Measurements from ENCODE around the gene IMPG1.

IMPG1 gene

GRCh38 chr6:76000629-76001028 is 71.8 kb downstream of the IMPG1 start:
- H3K27ac ChIP-seq (ENCODE audit: low read length, poor library complexity, severe bottlenecking), result no peak overlapping the region
- no peak overlapping the region for H4K8ac ChIP-seq (ENCODE audit: low read length)
- no peak overlapping the region for H3K18ac ChIP-seq (ENCODE audit: low read depth in 1 of 2, low read length in 2 of 2)
- no peaks in the 10 kb centered on the region for H3K4me1 ChIP-seq (ENCODE audit: control insufficient read depth, insufficient read depth, low read depth, low read length)
- no peak overlapping the region for H3K4me3 ChIP-seq (ENCODE audit: insufficient read depth in 1 of 2, low read depth in 1 of 2, low read length in 2 of 2)
- H2BK12ac ChIP-seq (ENCODE audit: low read length in 2 of 2), result no peak overlapping the region
- H2BK5ac ChIP-seq (ENCODE audit: low read depth, low read length, poor library complexity, severe bottlenecking), result no peak overlapping the region
- no peaks in the 10 kb centered on the region for H3K79me1 ChIP-seq (replicated peaks; ENCODE audit: low read length, poor library complexity, severe bottlenecking)
- DNase-seq, result no peak
- 92% methylated on average over 4 of the region's 5 CpGs for WGBS
- no peak overlapping the region for H2BK15ac ChIP-seq (ENCODE audit: low read depth, poor library complexity, severe bottlenecking)
- H2AFZ ChIP-seq (ENCODE audit: low read depth, low read length), result no peak overlapping the region
- no peaks in the 10 kb centered on the region for H3K9me3 ChIP-seq (ENCODE audit: control insufficient read depth, low read length)
- H3K36me3 ChIP-seq (ENCODE audit: control insufficient read depth in 1 of 2, insufficient read depth in 2 of 2, low read depth in 1 of 2, low read length in 2 of 2), result no peaks in the 10 kb centered on the region
- H3K27me3 ChIP-seq (ENCODE audit: control insufficient read depth in 1 of 2, insufficient read depth in 1 of 2, low read length in 2 of 2), result no peaks in the 10 kb centered on the region
- no peak overlapping the region for H2AK5ac ChIP-seq (ENCODE audit: low read length, severe bottlenecking)
- H3K4me2 ChIP-seq (ENCODE audit: low read length, poor library complexity, severe bottlenecking), result no peak overlapping the region
- H4K91ac ChIP-seq (ENCODE audit: low read length), result no peak overlapping the region
- H3K9ac ChIP-seq (ENCODE audit: low read length), result no peak overlapping the region
- no peak overlapping the region for H3K23ac ChIP-seq (ENCODE audit: low read length in 2 of 2)
- H2BK120ac ChIP-seq (ENCODE audit: low read depth, low read length), result no peak overlapping the region
- H3K14ac ChIP-seq (ENCODE audit: low read length in 2 of 2), result no peak overlapping the region
- H3K4ac ChIP-seq (ENCODE audit: low read depth in 1 of 2, low read length in 2 of 2), result no peak overlapping the region

- Histone ChIP-seq H3K4me2 (ENCODE audit: low read length, poor library complexity, severe bottlenecking) (no peak overlapping the region), H2BK15ac (ENCODE audit: low read depth, poor library complexity, severe bottlenecking) (no peak overlapping the region), H3K4me3 (ENCODE audit: insufficient read depth in 1 of 2, low read depth in 1 of 2, low read length in 2 of 2) (no peak overlapping the region), H3K9me3 (ENCODE audit: control insufficient read depth, low read length) (no peaks in the 10 kb centered on the region), H3K36me3 (ENCODE audit: control insufficient read depth in 1 of 2, insufficient read depth in 2 of 2, low read depth in 1 of 2, low read length in 2 of 2) (no peaks in the 10 kb centered on the region), H2AFZ (ENCODE audit: low read depth, low read length) (no peak overlapping the region), H3K4me1 (ENCODE audit: control insufficient read depth, insufficient read depth, low read depth, low read length) (no peaks in the 10 kb centered on the region), H4K91ac (ENCODE audit: low read length) (no peak overlapping the region), H3K27me3 (ENCODE audit: control insufficient read depth in 1 of 2, insufficient read depth in 1 of 2, low read length in 2 of 2) (peaks cover 0 to 4% of the 10 kb centered on the region in 2 experiments), H3K79me1 (replicated peaks; ENCODE audit: low read length, poor library complexity, severe bottlenecking) (no peaks in the 10 kb centered on the region), H3K18ac (ENCODE audit: low read depth in 1 of 2, low read length in 2 of 2) (no peak overlapping the region), H2BK120ac (ENCODE audit: low read depth, low read length) (no peak overlapping the region), H3K14ac (ENCODE audit: low read length in 2 of 2) (no peak overlapping the region), H2BK12ac (ENCODE audit: low read length in 2 of 2) (no peak overlapping the region), H3K27ac (ENCODE audit: low read length, poor library complexity, severe bottlenecking) (no peak overlapping the region), H3K9ac (ENCODE audit: low read length) (no peak overlapping the region), H3K4ac (ENCODE audit: low read depth in 1 of 2, low read length in 2 of 2) (no peak overlapping the region), H4K8ac (ENCODE audit: low read length) (no peak overlapping the region), H2AK5ac (ENCODE audit: low read length, severe bottlenecking) (no peak overlapping the region), H2BK5ac (ENCODE audit: low read depth, low read length, poor library complexity, severe bottlenecking) (no peak overlapping the region), H3K23ac (ENCODE audit: low read length in 2 of 2) (no peak overlapping the region)
- no peak for DNase-seq
- WGBS, result 68% methylated on average over 2 of the region's 3 CpGs
These were observed 74.8 kb downstream of the IMPG1 start for GRCh38 chr6:75997696-75998095.

- Histone ChIP-seq H3K36me3 (ENCODE audit: control insufficient read depth in 1 of 2, insufficient read depth in 2 of 2, low read depth in 1 of 2, low read length in 2 of 2) (no peaks in the 10 kb centered on the region), H2BK15ac (ENCODE audit: low read depth, poor library complexity, severe bottlenecking) (no peak overlapping the region), H3K4ac (ENCODE audit: low read depth in 1 of 2, low read length in 2 of 2) (no peak overlapping the region), H4K8ac (ENCODE audit: low read length) (no peak overlapping the region), H3K9ac (ENCODE audit: low read length) (no peak overlapping the region), H2BK12ac (ENCODE audit: low read length in 2 of 2) (no peak overlapping the region), H3K79me1 (replicated peaks; ENCODE audit: low read length, poor library complexity, severe bottlenecking) (no peaks in the 10 kb centered on the region), H3K27me3 (ENCODE audit: control insufficient read depth in 1 of 2, insufficient read depth in 1 of 2, low read length in 2 of 2) (peaks cover 0 to 4% of the 10 kb centered on the region in 2 experiments), H3K9me3 (ENCODE audit: control insufficient read depth, low read length) (no peaks in the 10 kb centered on the region), H3K4me1 (ENCODE audit: control insufficient read depth, insufficient read depth, low read depth, low read length) (no peaks in the 10 kb centered on the region), H2AK5ac (ENCODE audit: low read length, severe bottlenecking) (no peak overlapping the region), H3K18ac (ENCODE audit: low read depth in 1 of 2, low read length in 2 of 2) (no peak overlapping the region), H3K27ac (ENCODE audit: low read length, poor library complexity, severe bottlenecking) (no peak overlapping the region), H2BK5ac (ENCODE audit: low read depth, low read length, poor library complexity, severe bottlenecking) (no peak overlapping the region), H4K91ac (ENCODE audit: low read length) (peak overlapping the region; percentile 39), H2BK120ac (ENCODE audit: low read depth, low read length) (no peak overlapping the region), H3K23ac (ENCODE audit: low read length in 2 of 2) (no peak overlapping the region), H3K4me3 (ENCODE audit: insufficient read depth in 1 of 2, low read depth in 1 of 2, low read length in 2 of 2) (no peak overlapping the region), H3K14ac (ENCODE audit: low read length in 2 of 2) (no peak overlapping the region), H3K4me2 (ENCODE audit: low read length, poor library complexity, severe bottlenecking) (no peak overlapping the region), H2AFZ (ENCODE audit: low read depth, low read length) (no peak overlapping the region)
- DNase-seq, result no peak
- 48% methylated on average over 6 of the region's 6 CpGs for WGBS
These were observed 79.0 kb downstream of the IMPG1 start for GRCh38 chr6:75993236-75994162.

GRCh38 chr6:75991941-75992340 is 80.5 kb downstream of the IMPG1 start:
- Histone ChIP-seq H3K4ac (ENCODE audit: low read depth in 1 of 2, low read length in 2 of 2) (no peak overlapping the region), H3K18ac (ENCODE audit: low read depth in 1 of 2, low read length in 2 of 2) (no peak overlapping the region), H4K91ac (ENCODE audit: low read length) (no peak overlapping the region), H3K4me3 (ENCODE audit: insufficient read depth in 1 of 2, low read depth in 1 of 2, low read length in 2 of 2) (no peak overlapping the region), H3K4me2 (ENCODE audit: low read length, poor library complexity, severe bottlenecking) (no peak overlapping the region), H2BK5ac (ENCODE audit: low read depth, low read length, poor library complexity, severe bottlenecking) (no peak overlapping the region), H3K27me3 (ENCODE audit: control insufficient read depth in 1 of 2, insufficient read depth in 1 of 2, low read length in 2 of 2) (peaks cover 0 to 4% of the 10 kb centered on the region in 2 experiments), H2BK12ac (ENCODE audit: low read length in 2 of 2) (no peak overlapping the region), H2BK120ac (ENCODE audit: low read depth, low read length) (no peak overlapping the region), H2AFZ (ENCODE audit: low read depth, low read length) (no peak overlapping the region), H3K9me3 (ENCODE audit: control insufficient read depth, low read length) (no peaks in the 10 kb centered on the region), H3K36me3 (ENCODE audit: control insufficient read depth in 1 of 2, insufficient read depth in 2 of 2, low read depth in 1 of 2, low read length in 2 of 2) (no peaks in the 10 kb centered on the region), H3K27ac (ENCODE audit: low read length, poor library complexity, severe bottlenecking) (no peak overlapping the region), H3K79me1 (replicated peaks; ENCODE audit: low read length, poor library complexity, severe bottlenecking) (no peaks in the 10 kb centered on the region), H3K4me1 (ENCODE audit: control insufficient read depth, insufficient read depth, low read depth, low read length) (no peaks in the 10 kb centered on the region), H3K9ac (ENCODE audit: low read length) (no peak overlapping the region), H3K14ac (ENCODE audit: low read length in 2 of 2) (no peak overlapping the region), H2AK5ac (ENCODE audit: low read length, severe bottlenecking) (no peak overlapping the region), H4K8ac (ENCODE audit: low read length) (no peak overlapping the region), H2BK15ac (ENCODE audit: low read depth, poor library complexity, severe bottlenecking) (no peak overlapping the region), H3K23ac (ENCODE audit: low read length in 2 of 2) (no peak overlapping the region)
- no peak for DNase-seq
- 43% methylated on average over 2 of the region's 2 CpGs for WGBS

All from mesenchymal stem cell (in vitro differentiated cells and primary cell).